OCI-LY3 (cell line): ENCODE measurements around the gene NOL4L.

Experiments used
- H2AFZ ChIP-seq: fragments of 200-600, 300-600 bp; shearing (Covaris generic); 2 replicates; pipeline ENCODE4 v1.6.0; 2014; ENCODE audit warnings: antibody characterized with exemption, low read depth, low read length
- H3K27ac ChIP-seq: fragments of 200-600, 300-600 bp; sonication (generic); 2 replicates; pipeline ENCODE4 v1.5.1; 2014; ENCODE audit warnings: mild to moderate bottlenecking, low read length, moderate library complexity, mixed read lengths
- H3K27me3 ChIP-seq: fragments of 200-600, 300-600 bp; sonication (generic); 2 replicates; pipeline ENCODE4 v1.6.1; 2014; ENCODE audit warnings: low read depth, low read length, mixed read lengths
- H3K36me3 ChIP-seq: fragments of 200-600, 300-600 bp; sonication (generic); replicated peaks from 2 replicates; pipeline ENCODE3; 2014; ENCODE audit warnings: low read depth, low read length, mixed read lengths
- H3K4me1 ChIP-seq: fragments of 300-600, 200-600 bp; sonication (generic); 2 replicates; pipeline ENCODE4 v1.6.1; 2014; ENCODE audit warnings: low read length, mixed read lengths
- H3K4me2 ChIP-seq: fragments of 200-600, 300-600 bp; sonication (generic); 2 replicates; pipeline ENCODE4 v1.6.1; 2014; ENCODE audit warnings: low read length, mixed read lengths
- H3K4me3 ChIP-seq: fragments of 300-600, 200-600 bp; sonication (generic); 2 replicates; pipeline ENCODE4 v1.5.1; 2014; ENCODE audit warnings: antibody characterized with exemption, mild to moderate bottlenecking, low read length, moderate library complexity
- H3K79me2 ChIP-seq: fragments of 300-600, 200-600 bp; shearing (Covaris generic); 2 replicates; pipeline ENCODE4 v1.6.1; 2014; ENCODE audit warnings: mild to moderate bottlenecking, low read length, mixed read lengths
- H3K9ac ChIP-seq: fragments of 300-600, 200-600 bp; shearing (Covaris generic); 2 replicates; pipeline ENCODE4 v1.6.0; 2014; ENCODE audit warnings: mild to moderate bottlenecking, low read length, moderate library complexity
- H3K9me3 ChIP-seq: fragments of 200-600, 300-600 bp; shearing (Covaris generic); 2 replicates; pipeline ENCODE4 v1.6.1; 2014; ENCODE audit warnings: low read length, mixed read lengths; ENCODE audit not compliant: insufficient read depth
- H4K20me1 ChIP-seq: fragments of 200-600, 300-600 bp; sonication (generic); 2 replicates; pipeline ENCODE4 v1.6.1; 2016; ENCODE audit warnings: low read length, mixed read lengths; ENCODE audit not compliant: insufficient read depth
- CTCF ChIP-seq: fragments of 200-600, 300-600 bp; sonication (generic); IDR thresholded peaks from 2 replicates; pipeline ENCODE4 v1.5.1; 2014; ENCODE audit warnings: antibody characterized with exemption, low read length, low read depth
- EZH2phosphoT487 ChIP-seq: fragments of 200-600 bp; shearing (Covaris generic); IDR thresholded peaks from 2 replicates; pipeline ENCODE4 v1.6.1; 2018; ENCODE audit warnings: antibody characterized with exemption, mixed run types, low read depth

Gene NOL4L

DNA sequence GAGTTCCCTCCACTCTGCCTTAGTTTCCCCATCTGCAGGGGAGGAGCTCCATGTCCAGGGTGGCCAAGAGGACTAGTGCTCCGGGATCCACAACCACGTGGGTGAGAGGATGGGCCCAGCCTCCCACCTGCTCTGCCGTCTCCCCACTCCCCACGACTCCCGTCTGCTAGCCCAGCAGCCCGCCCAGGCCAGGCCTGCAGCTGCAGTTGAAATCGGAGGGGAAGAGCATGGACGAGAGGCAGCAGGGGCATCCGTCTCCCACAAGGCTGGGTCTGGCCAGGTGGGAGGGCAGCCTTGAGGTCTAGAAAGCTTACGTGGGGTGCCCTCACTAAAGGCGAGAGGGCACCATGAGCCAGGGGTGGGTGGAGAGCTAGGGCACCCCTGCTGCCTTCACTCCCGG is 8.6 kb downstream of the NOL4L start:
- Histone ChIP-seq H3K9me3 (no peaks in the 10 kb centered on the region), H3K79me2 (no peaks in the 10 kb centered on the region), H3K4me2 (no peak overlapping the region), H3K36me3 (no peaks in the 10 kb centered on the region), H3K4me1 (0 out of 2 replicates have a peak, but pooled peaks cover 5% of the 10 kb centered on the region), H3K27me3 (peaks cover 45% of the 10 kb centered on the region), H3K9ac (no peak overlapping the region), H3K27ac (no peak overlapping the region), H4K20me1 (no peaks in the 10 kb centered on the region), H3K4me3 (no peak overlapping the region), H2AFZ (no peak overlapping the region)
- TF ChIP-seq EZH2phosphoT487, result no peak
- TF ChIP-seq CTCF, result no peak

GRCh38 chr20:32575805-32576204 is 9.3 kb downstream of the NOL4L start:
- Histone ChIP-seq H3K4me2 (no peak overlapping the region), H4K20me1 (no peaks in the 10 kb centered on the region), H3K4me3 (no peak overlapping the region), H3K79me2 (no peaks in the 10 kb centered on the region), H3K27ac (no peak overlapping the region), H3K36me3 (no peaks in the 10 kb centered on the region), H2AFZ (no peak overlapping the region), H3K9me3 (no peaks in the 10 kb centered on the region), H3K27me3 (peaks cover 49% of the 10 kb centered on the region), H3K4me1 (0 out of 2 replicates have a peak, but pooled peaks cover 5% of the 10 kb centered on the region), H3K9ac (no peak overlapping the region)
- no peak for TF ChIP-seq CTCF

DNA sequence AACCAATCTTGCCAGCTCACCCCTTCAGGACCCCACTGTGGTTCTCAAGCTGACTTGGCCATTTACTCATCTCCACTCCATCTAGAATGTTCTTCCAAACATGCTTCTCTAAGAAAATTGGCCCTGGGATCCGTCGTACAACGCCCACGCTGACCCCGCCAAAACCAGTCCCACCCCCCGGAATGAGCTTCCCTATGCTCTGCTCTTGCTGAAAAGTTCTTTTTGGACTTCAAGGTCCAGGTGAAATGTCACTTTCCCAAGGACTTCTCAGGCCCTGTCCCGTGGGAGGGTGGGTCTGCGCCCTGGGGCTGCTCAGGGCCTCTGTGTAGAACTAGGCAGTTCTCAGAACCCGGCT is 9.9 kb downstream of the NOL4L start:
- Histone ChIP-seq H3K4me3 (no peak overlapping the region), H2AFZ (no peak overlapping the region), H3K9me3 (no peaks in the 10 kb centered on the region), H3K79me2 (no peaks in the 10 kb centered on the region), H3K9ac (no peak overlapping the region), H3K4me1 (0 out of 2 replicates have a peak, but pooled peaks cover 5% of the 10 kb centered on the region), H3K36me3 (no peaks in the 10 kb centered on the region), H3K27ac (no peak overlapping the region), H3K4me2 (no peak overlapping the region), H3K27me3 (peaks cover 53% of the 10 kb centered on the region), H4K20me1 (no peaks in the 10 kb centered on the region)
- no peak for TF ChIP-seq CTCF

DNA sequence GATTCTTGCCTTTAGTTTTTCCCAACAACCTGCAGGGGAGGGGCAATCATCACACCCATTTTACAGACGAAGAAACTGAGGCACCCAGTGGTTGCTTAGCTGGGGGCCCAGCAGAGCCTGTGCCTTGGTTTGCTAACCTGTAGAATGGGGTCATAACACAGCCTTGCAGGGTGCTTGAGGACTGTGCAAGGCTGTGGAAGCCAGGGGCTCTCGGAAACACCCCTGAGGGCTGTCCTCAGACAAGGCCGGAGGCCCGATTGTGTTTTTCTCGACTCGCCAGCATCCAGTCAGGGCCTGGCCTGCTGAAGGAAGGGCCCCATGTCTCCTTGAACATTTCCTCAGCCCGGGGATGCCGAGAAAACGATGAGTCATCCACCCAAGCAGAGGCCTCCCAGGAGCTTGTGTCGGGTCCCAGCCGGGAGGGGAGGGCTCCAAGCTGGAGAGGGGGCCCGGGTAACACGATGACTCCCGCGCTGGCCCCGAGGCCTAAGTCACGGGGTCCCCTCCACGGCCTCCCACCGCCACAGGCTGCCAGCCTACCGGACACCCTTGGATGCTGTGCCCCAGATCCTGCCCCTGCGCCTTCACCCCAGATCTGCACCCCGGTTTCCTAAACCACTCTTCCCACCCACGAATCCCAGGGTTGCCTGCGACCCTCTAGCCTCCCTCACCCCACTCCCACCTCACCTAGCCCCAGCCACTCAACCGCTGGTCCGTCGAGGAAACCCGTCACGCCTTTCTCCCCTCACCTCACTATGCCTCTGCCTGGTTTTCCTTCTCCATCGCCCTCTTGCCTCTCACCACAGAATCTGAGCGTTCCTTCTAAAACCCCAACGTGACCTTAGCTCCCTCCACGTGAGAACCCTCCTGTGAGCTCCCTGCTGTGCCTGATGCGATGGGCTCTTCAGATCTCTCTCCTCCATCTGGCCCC is 10.6 kb downstream of the NOL4L start:
- Histone ChIP-seq H3K27ac (no peak overlapping the region), H3K4me2 (no peak overlapping the region), H3K4me1 (0 out of 2 replicates have a peak, but pooled peaks cover 5% of the 10 kb centered on the region), H3K27me3 (peaks cover 59% of the 10 kb centered on the region), H3K9me3 (no peaks in the 10 kb centered on the region), H3K36me3 (no peaks in the 10 kb centered on the region), H3K9ac (no peak overlapping the region), H2AFZ (no peak overlapping the region), H3K79me2 (no peaks in the 10 kb centered on the region), H3K4me3 (no peak overlapping the region), H4K20me1 (no peaks in the 10 kb centered on the region)
- no peak for TF ChIP-seq EZH2phosphoT487
- TF ChIP-seq CTCF, result no peak
